SK-N-SH (cell line): ENCODE measurements around the gene DLEU7. TPM values are rescaled to one million over a fixed set of nuclear protein-coding genes. Genes with fewer than 3 reads are reported as not detected.

Experiments used
- CTCF ChIA-PET: fragments of 300-600, 350-600 bp; formaldehyde crosslinking; extraction: SDS; loops from one replicate; lab custom pipeline; 2021; lab: Yijun Ruan, JAX
- POLR2A ChIA-PET: fragments of 350-600 bp; sonication (Branson Sonifier 250); formaldehyde crosslinking; extraction: SDS; loops from one replicate; lab custom pipeline; 2020; ENCODE audit warnings: antibody characterized with exemption, inconsistent platforms; lab: Yijun Ruan, JAX
- DNase-seq: peaks from one replicate; pipeline ENCODE4 v3.0.0; 2012
- H2AFZ ChIP-seq: fragments of 200-600 bp; sonication (generic); 2 replicates; pipeline ENCODE4 v1.8.1; 2016; ENCODE audit warnings: antibody characterized with exemption, mild to moderate bottlenecking, low read depth
- H3F3A ChIP-seq: fragments of 200-600 bp; sonication (generic); replicated peaks from 2 replicates; pipeline ENCODE3; 2016; ENCODE audit warnings: antibody characterized with exemption, mild to moderate bottlenecking; ENCODE audit not compliant: insufficient read depth
- H3K27ac ChIP-seq, 2 experiments: fragments of 200-500 bp in 1 of 2; fragments of 200-600 bp in 1 of 2; sonication (Bioruptor generic) in 1 of 2; sonication (generic), shearing (Covaris generic) in 1 of 2; 2 replicates each; pipeline versions ENCODE4 v1.5.1 to v1.6.1; 2014 to 2016; ENCODE audit warnings: low read depth in 2 of 2, inconsistent platforms in 1 of 2, low read length in 1 of 2, mild to moderate bottlenecking in 1 of 2, mixed read lengths in 1 of 2
- H3K27me3 ChIP-seq: fragments of 200-600 bp; sonication (generic), shearing (Covaris generic); 2 replicates; pipeline ENCODE4 v1.6.1; 2016; ENCODE audit warnings: mixed run types; ENCODE audit not compliant: insufficient read depth
- H3K36me3 ChIP-seq, 2 experiments: fragments of 200-500 bp in 1 of 2; fragments of 200-600 bp in 1 of 2; sonication (Bioruptor generic) in 1 of 2; sonication (generic) in 1 of 2; replicated peaks in 1 of 2; 2 replicates each; pipeline versions ENCODE3 to v1.5.1; 2014 to 2016; ENCODE audit warnings: low read length in 1 of 2, mild to moderate bottlenecking in 1 of 2; ENCODE audit not compliant: insufficient read depth in 2 of 2, control insufficient read depth in 1 of 2
- H3K4me1 ChIP-seq, 2 experiments: fragments of 200-500 bp in 1 of 2; fragments of 200-600 bp in 1 of 2; sonication (Bioruptor generic) in 1 of 2; sonication (generic), shearing (Covaris generic) in 1 of 2; 2 replicates each; pipeline versions ENCODE4 v1.5.1 to v1.6.1; 2014 to 2016; ENCODE audit warnings: low read depth in 1 of 2, low read length in 1 of 2, mixed run types in 1 of 2; ENCODE audit not compliant: insufficient read depth in 2 of 2, control insufficient read depth in 1 of 2
- H3K4me2 ChIP-seq: fragments of 200-600 bp; sonication (generic), shearing (Covaris generic); 2 replicates; pipeline ENCODE4 v1.6.1; 2017; ENCODE audit warnings: mixed run types
- H3K4me3 ChIP-seq, 2 experiments: fragments of 200-500 bp in 1 of 2; fragments of 200-600 bp in 1 of 2; sonication (Bioruptor generic) in 1 of 2; sonication (generic), shearing (Covaris generic) in 1 of 2; 2 replicates each; pipeline versions ENCODE4 v1.5.1 to v1.8.1; 2014 to 2016; ENCODE audit warnings: low read depth in 2 of 2, inconsistent platforms in 1 of 2, low read length in 1 of 2, mild to moderate bottlenecking in 1 of 2, mixed read lengths in 1 of 2, moderate library complexity in 1 of 2
- H3K79me2 ChIP-seq: fragments of 200-600 bp; sonication (generic); 2 replicates; pipeline ENCODE4 v1.8.1; 2017; ENCODE audit warnings: mild to moderate bottlenecking; ENCODE audit not compliant: insufficient read depth
- H3K9ac ChIP-seq: fragments of 200-600 bp; sonication (generic); 2 replicates; pipeline ENCODE4 v1.6.1; 2017; ENCODE audit warnings: mixed run types
- H3K9me2 ChIP-seq: fragments of 200-600 bp; sonication (generic); 2 replicates; pipeline ENCODE4 v1.6.1; 2017; ENCODE audit warnings: mixed run types
- H3K9me3 ChIP-seq: fragments of 200-600 bp; sonication (generic); 2 replicates; pipeline ENCODE4 v1.6.1; 2017; ENCODE audit warnings: mixed run types, mild to moderate bottlenecking, moderate library complexity
- H4K20me1 ChIP-seq: fragments of 200-600 bp; sonication (generic); 2 replicates; pipeline ENCODE4 v1.6.1; 2017; ENCODE audit warnings: mild to moderate bottlenecking, mixed run types; ENCODE audit not compliant: insufficient read depth
- CHD2 ChIP-seq: fragments of 150-350 bp; IDR thresholded peaks from 2 replicates; pipeline ENCODE4 v1.6.1; 2018; ENCODE audit warnings: low read length; ENCODE audit not compliant: partially characterized antibody
- ELF1 ChIP-seq: IDR thresholded peaks from 2 replicates; pipeline ENCODE4 v1.4.0; 2012
- EP300 ChIP-seq, 2 experiments: IDR thresholded peaks; 2 replicates each; pipeline versions ENCODE4 v1.4.0 to v1.6.1; 2012; ENCODE audit warnings: borderline replicate concordance in 1 of 2, low read depth in 1 of 2, low read length in 1 of 2
- FOXJ3 ChIP-seq: sonication (generic); formaldehyde crosslinking; IDR thresholded peaks from 2 replicates; pipeline ENCODE4 v1.5.1; 2020; ENCODE audit warnings: mild to moderate bottlenecking, missing genetic modification reagents
- FOXM1 ChIP-seq: IDR thresholded peaks from 2 replicates; pipeline ENCODE4 v1.4.0; 2012; ENCODE audit warnings: low read depth, mild to moderate bottlenecking
- GABPA ChIP-seq: IDR thresholded peaks from 2 replicates; pipeline ENCODE4 v1.4.0; 2012; ENCODE audit warnings: low read depth, mild to moderate bottlenecking
- GATA2 ChIP-seq: sonication (generic); formaldehyde crosslinking; IDR thresholded peaks from 2 replicates; pipeline ENCODE4 v1.5.0; 2020; ENCODE audit warnings: mild to moderate bottlenecking, missing genetic modification reagents
- RFX5 ChIP-seq: IDR thresholded peaks from 2 replicates; pipeline ENCODE4 v1.6.1; 2012; ENCODE audit warnings: mild to moderate bottlenecking, improper control_type of control experiment, low read length
- TEAD4 ChIP-seq: IDR thresholded peaks from 2 replicates; pipeline ENCODE4 v1.4.0; 2012; ENCODE audit warnings: mild to moderate bottlenecking, borderline replicate concordance; ENCODE audit not compliant: insufficient read depth
- YY1 ChIP-seq: IDR thresholded peaks from 2 replicates; pipeline ENCODE4 v1.4.0; 2012; ENCODE audit warnings: low read depth, mild to moderate bottlenecking
- WGBS: methylation state at CpG from one replicate; pipeline ENCODE4 v1.1.6; 2017; ENCODE audit warnings: low lambda C conversion rate; 5-methylcytosine and 5-hydroxymethylcytosine counted together
- polyA plus RNA-seq, 3 experiments: library from polyadenylated mRNA; depleted of rRNA; stranded (reverse); fragments of >200 nt; gene quantifications; 2 replicates each; pipeline ENCODE4 v1.2.3, GENCODE V29; 2012
- TF ChIP-seq, protein P1 (sequence below): fragments of 150-350 bp; IDR thresholded peaks from 2 replicates; pipeline ENCODE4 v1.6.1; 2016; ENCODE audit warnings: mild to moderate bottlenecking, low read depth, low read length
- TF ChIP-seq, protein P2 (sequence below): IDR thresholded peaks from 2 replicates; pipeline ENCODE4 v1.4.0; 2012; ENCODE audit warnings: low read depth, borderline replicate concordance
- TF ChIP-seq, protein P3 (sequence below): fragments of 200-600 bp; sonication (generic); IDR thresholded peaks from 2 replicates; pipeline ENCODE4 v1.6.1; 2017; ENCODE audit warnings: antibody characterized with exemption, mild to moderate bottlenecking, moderate library complexity
- TF ChIP-seq, protein P4 (sequence below): IDR thresholded peaks from 2 replicates; pipeline ENCODE4; 2012
- TF ChIP-seq, protein P5 (sequence below): IDR thresholded peaks from 2 replicates; pipeline ENCODE4 v1.4.0; 2012; ENCODE audit warnings: low read depth

Gene DLEU7
- polyA plus RNA-seq, 1 of the 3 experiments (the other 2 are of a cell fraction) = not detected

DNA sequence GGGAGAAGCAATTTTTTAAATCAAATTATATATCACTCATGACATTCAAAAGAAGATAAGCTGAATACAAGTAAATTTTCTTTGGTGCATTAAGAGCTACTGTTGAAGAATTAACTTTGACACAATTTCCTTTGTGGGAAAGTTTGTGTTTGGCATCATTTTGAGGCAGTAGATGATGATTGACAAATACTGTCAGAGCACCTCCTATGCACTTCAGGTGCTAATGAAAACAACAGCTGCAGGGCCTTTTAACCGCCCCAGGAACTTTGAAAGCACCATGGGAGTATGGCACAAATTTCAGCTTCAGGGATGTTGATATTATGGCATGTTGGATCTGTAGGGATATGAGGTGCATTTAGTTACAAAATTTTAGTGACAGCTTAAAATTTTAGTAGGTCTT is 21.0 kb upstream of the DLEU7 start:
- Histone ChIP-seq H3K9me3 (no peaks in the 10 kb centered on the region), H3K27ac (no peak overlapping the region), H3K9ac (no peak overlapping the region), H3K27me3 (no peaks in the 10 kb centered on the region), H3K4me2 (no peak overlapping the region), H3K9me2 (no peaks in the 10 kb centered on the region), H3K4me1 (peaks cover 0 to 5% of the 10 kb centered on the region in 2 experiments; a peak in 1 of 4 replicates), H3K36me3 (no peaks in the 10 kb centered on the region), H2AFZ (no peak overlapping the region), H4K20me1 (no peaks in the 10 kb centered on the region), H3F3A (no peaks in the 10 kb centered on the region), H3K4me3 (no peak overlapping the region), H3K79me2 (no peaks in the 10 kb centered on the region)
- TF ChIP-seq, protein P1, sequence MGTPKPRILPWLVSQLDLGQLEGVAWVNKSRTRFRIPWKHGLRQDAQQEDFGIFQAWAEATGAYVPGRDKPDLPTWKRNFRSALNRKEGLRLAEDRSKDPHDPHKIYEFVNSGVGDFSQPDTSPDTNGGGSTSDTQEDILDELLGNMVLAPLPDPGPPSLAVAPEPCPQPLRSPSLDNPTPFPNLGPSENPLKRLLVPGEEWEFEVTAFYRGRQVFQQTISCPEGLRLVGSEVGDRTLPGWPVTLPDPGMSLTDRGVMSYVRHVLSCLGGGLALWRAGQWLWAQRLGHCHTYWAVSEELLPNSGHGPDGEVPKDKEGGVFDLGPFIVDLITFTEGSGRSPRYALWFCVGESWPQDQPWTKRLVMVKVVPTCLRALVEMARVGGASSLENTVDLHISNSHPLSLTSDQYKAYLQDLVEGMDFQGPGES = no peak
- TF ChIP-seq FOXJ3 (CRISPR knock-in tag) = no peak
- TF ChIP-seq ELF1 = no peak
- no peak for TF ChIP-seq YY1
- TF ChIP-seq TEAD4 = no peak
- no peak for TF ChIP-seq RFX5
- TF ChIP-seq FOXM1 = no peak
- no peak for TF ChIP-seq GABPA
- TF ChIP-seq, protein P2, sequence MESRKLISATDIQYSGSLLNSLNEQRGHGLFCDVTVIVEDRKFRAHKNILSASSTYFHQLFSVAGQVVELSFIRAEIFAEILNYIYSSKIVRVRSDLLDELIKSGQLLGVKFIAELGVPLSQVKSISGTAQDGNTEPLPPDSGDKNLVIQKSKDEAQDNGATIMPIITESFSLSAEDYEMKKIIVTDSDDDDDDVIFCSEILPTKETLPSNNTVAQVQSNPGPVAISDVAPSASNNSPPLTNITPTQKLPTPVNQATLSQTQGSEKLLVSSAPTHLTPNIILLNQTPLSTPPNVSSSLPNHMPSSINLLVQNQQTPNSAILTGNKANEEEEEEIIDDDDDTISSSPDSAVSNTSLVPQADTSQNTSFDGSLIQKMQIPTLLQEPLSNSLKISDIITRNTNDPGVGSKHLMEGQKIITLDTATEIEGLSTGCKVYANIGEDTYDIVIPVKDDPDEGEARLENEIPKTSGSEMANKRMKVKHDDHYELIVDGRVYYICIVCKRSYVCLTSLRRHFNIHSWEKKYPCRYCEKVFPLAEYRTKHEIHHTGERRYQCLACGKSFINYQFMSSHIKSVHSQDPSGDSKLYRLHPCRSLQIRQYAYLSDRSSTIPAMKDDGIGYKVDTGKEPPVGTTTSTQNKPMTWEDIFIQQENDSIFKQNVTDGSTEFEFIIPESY = no peak
- TF ChIP-seq GATA2 (CRISPR knock-in tag) = no peak
- TF ChIP-seq, protein P3, sequence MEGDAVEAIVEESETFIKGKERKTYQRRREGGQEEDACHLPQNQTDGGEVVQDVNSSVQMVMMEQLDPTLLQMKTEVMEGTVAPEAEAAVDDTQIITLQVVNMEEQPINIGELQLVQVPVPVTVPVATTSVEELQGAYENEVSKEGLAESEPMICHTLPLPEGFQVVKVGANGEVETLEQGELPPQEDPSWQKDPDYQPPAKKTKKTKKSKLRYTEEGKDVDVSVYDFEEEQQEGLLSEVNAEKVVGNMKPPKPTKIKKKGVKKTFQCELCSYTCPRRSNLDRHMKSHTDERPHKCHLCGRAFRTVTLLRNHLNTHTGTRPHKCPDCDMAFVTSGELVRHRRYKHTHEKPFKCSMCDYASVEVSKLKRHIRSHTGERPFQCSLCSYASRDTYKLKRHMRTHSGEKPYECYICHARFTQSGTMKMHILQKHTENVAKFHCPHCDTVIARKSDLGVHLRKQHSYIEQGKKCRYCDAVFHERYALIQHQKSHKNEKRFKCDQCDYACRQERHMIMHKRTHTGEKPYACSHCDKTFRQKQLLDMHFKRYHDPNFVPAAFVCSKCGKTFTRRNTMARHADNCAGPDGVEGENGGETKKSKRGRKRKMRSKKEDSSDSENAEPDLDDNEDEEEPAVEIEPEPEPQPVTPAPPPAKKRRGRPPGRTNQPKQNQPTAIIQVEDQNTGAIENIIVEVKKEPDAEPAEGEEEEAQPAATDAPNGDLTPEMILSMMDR = no peak
- TF ChIP-seq, protein P4, sequence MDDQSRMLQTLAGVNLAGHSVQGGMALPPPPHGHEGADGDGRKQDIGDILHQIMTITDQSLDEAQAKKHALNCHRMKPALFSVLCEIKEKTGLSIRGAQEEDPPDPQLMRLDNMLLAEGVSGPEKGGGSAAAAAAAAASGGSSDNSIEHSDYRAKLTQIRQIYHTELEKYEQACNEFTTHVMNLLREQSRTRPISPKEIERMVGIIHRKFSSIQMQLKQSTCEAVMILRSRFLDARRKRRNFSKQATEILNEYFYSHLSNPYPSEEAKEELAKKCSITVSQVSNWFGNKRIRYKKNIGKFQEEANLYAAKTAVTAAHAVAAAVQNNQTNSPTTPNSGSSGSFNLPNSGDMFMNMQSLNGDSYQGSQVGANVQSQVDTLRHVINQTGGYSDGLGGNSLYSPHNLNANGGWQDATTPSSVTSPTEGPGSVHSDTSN = no peak
- TF ChIP-seq CHD2 = no peak
- no peak for TF ChIP-seq EP300 (IDR thresholded peaks at IDR 0.05; ENCODE audit: borderline replicate concordance in 1 of 2, low read depth in 1 of 2, low read length in 1 of 2)
- TF ChIP-seq, protein P5, sequence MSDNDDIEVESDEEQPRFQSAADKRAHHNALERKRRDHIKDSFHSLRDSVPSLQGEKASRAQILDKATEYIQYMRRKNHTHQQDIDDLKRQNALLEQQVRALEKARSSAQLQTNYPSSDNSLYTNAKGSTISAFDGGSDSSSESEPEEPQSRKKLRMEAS = no peak
- ChIA-PET CTCF (interaction anchor here (1.2 kb wide), 1 partner anchor 14 kb away, joined by 4 read pairs; no protein-coding TSS in a partner anchor), POLR2A (no interaction called here)
- 79% methylated on average over 1 of the region's 1 CpG for WGBS
- no peak for DNase-seq
